ENCODE measurements around the gene TCERG1L. TPM values are rescaled to one million over a fixed set of nuclear protein-coding genes. Genes with fewer than 3 reads are reported as not detected.

Gene TCERG1L
- total RNA-seq, 1 experiment from 2014 or later, result not detected

GRCh38 chr10:131059881-131060280 is 251.6 kb downstream of the TCERG1L start:
- Histone ChIP-seq H3K9me3 (ENCODE audit: control insufficient read depth, insufficient read depth, low read depth, low read length) (no peaks in the 10 kb centered on the region), H3K27ac (ENCODE audit: low read length) (no peak overlapping the region), H3K36me3 (ENCODE audit: control insufficient read depth, insufficient read depth, low read length) (no peaks in the 10 kb centered on the region), H3K4me1 (ENCODE audit: control insufficient read depth, insufficient read depth, low read length) (no peaks in the 10 kb centered on the region), H3K4me3 (ENCODE audit: low read depth in 2 of 2, low read length in 2 of 2) (no peak overlapping the region), H3K27me3 (ENCODE audit: control insufficient read depth, insufficient read depth, low read length) (no peaks in the 10 kb centered on the region)
- intact Hi-C loops (cut with micrococcal nuclease; ENCODE audit: unreplicated experiment), result no loop called here
- ChIA-PET POLR2A (no interaction called here), CTCF (no interaction called here)
- TF ChIP-seq SIN3A (IDR thresholded peaks at IDR 0.05; ENCODE audit: borderline replicate concordance, insufficient read depth, low read depth, low read length), result no peak
- no peak for TF ChIP-seq TCF7L2 (IDR thresholded peaks at IDR 0.05; ENCODE audit: low read depth, low read length)
- in situ Hi-C loops (cut with HindIII; ENCODE audit: low pct_unique_long_range_greater_than_20kb, low sequenced_read_pairs), result no loop called here
- no peak for DNase-seq (ENCODE audit: low read depth, low spot score)
- no peak for ATAC-seq
- BruUV-seq (replicated peaks), result no TSS peak

GRCh38 chr10:131058799-131059198 is 252.7 kb downstream of the TCERG1L start:
- in situ Hi-C loops (cut with HindIII; ENCODE audit: low pct_unique_long_range_greater_than_20kb, low sequenced_read_pairs) (no loop called here), intact Hi-C loops (cut with micrococcal nuclease; ENCODE audit: unreplicated experiment) (no loop called here)
- DNase-seq (ENCODE audit: low read depth, low spot score), result no peak
- Histone ChIP-seq H3K27me3 (ENCODE audit: control insufficient read depth, insufficient read depth, low read length) (no peaks in the 10 kb centered on the region), H3K4me1 (ENCODE audit: control insufficient read depth, insufficient read depth, low read length) (no peaks in the 10 kb centered on the region), H3K4me3 (ENCODE audit: low read depth in 2 of 2, low read length in 2 of 2) (no peak overlapping the region), H3K36me3 (ENCODE audit: control insufficient read depth, insufficient read depth, low read length) (no peaks in the 10 kb centered on the region), H3K9me3 (ENCODE audit: control insufficient read depth, insufficient read depth, low read depth, low read length) (no peaks in the 10 kb centered on the region), H3K27ac (ENCODE audit: low read length) (no peak overlapping the region)
- TF ChIP-seq TCF7L2 (IDR thresholded peaks at IDR 0.05; ENCODE audit: low read depth, low read length) (no peak), CTCF (IDR thresholded peaks at IDR 0.05) (no peak), POLR2AphosphoS5 (IDR thresholded peaks at IDR 0.05; ENCODE audit: low read depth, low read length) (no peak), REST (IDR thresholded peaks at IDR 0.05; ENCODE audit: insufficient read depth in 1 of 2, low read depth in 2 of 2, low read length in 1 of 2) (no peak), SIN3A (IDR thresholded peaks at IDR 0.05; ENCODE audit: borderline replicate concordance, insufficient read depth, low read depth, low read length) (no peak)
- POLR2A ChIA-PET, result no interaction called here
- BruUV-seq (replicated peaks), result no TSS peak
- no peak for ATAC-seq
- CTCF ChIA-PET, result no interaction called here

- ChIA-PET POLR2A (no interaction called here), CTCF (no interaction called here)
- Histone ChIP-seq H3K36me3 (ENCODE audit: control insufficient read depth, insufficient read depth, low read length) (no peaks in the 10 kb centered on the region), H3K27me3 (ENCODE audit: control insufficient read depth, insufficient read depth, low read length) (no peaks in the 10 kb centered on the region), H3K9me3 (ENCODE audit: control insufficient read depth, insufficient read depth, low read depth, low read length) (no peaks in the 10 kb centered on the region), H3K4me3 (ENCODE audit: low read depth in 2 of 2, low read length in 2 of 2) (no peak overlapping the region), H3K27ac (ENCODE audit: low read length) (no peak overlapping the region), H3K4me1 (ENCODE audit: control insufficient read depth, insufficient read depth, low read length) (no peaks in the 10 kb centered on the region)
- intact Hi-C loops (cut with micrococcal nuclease; ENCODE audit: unreplicated experiment) (no loop called here), in situ Hi-C loops (cut with HindIII; ENCODE audit: low pct_unique_long_range_greater_than_20kb, low sequenced_read_pairs) (no loop called here)
- DNase-seq (ENCODE audit: low read depth, low spot score), result no peak
- BruUV-seq (replicated peaks), result no TSS peak
- ATAC-seq, result no peak
- TF ChIP-seq REST (IDR thresholded peaks at IDR 0.05; ENCODE audit: insufficient read depth in 1 of 2, low read depth in 2 of 2, low read length in 1 of 2), result no peak
- no peak for TF ChIP-seq TCF7L2 (IDR thresholded peaks at IDR 0.05; ENCODE audit: low read depth, low read length)
- TF ChIP-seq SIN3A (IDR thresholded peaks at IDR 0.05; ENCODE audit: borderline replicate concordance, insufficient read depth, low read depth, low read length), result no peak
- TF ChIP-seq POLR2AphosphoS5 (IDR thresholded peaks at IDR 0.05; ENCODE audit: low read depth, low read length), result no peak
- no peak for TF ChIP-seq CTCF (IDR thresholded peaks at IDR 0.05)
Observed at GRCh38 chr10:131056781-131057180, 254.7 kb downstream of the TCERG1L start.

All from Panc1 (cell line).